Erythroblast (primary cell): ENCODE data around the gene PML.

Experiments
- GATA1 ChIP-seq: IDR thresholded peaks from 2 replicates; pipeline ENCODE4 v1.6.1; 2011; ENCODE audit warnings: low read depth, mild to moderate bottlenecking, control low read depth, low read length, moderate library complexity
- POLR2A ChIP-seq: IDR thresholded peaks from 2 replicates; pipeline ENCODE4 v1.6.1; 2011; ENCODE audit warnings: mild to moderate bottlenecking, low read length

DNA sequence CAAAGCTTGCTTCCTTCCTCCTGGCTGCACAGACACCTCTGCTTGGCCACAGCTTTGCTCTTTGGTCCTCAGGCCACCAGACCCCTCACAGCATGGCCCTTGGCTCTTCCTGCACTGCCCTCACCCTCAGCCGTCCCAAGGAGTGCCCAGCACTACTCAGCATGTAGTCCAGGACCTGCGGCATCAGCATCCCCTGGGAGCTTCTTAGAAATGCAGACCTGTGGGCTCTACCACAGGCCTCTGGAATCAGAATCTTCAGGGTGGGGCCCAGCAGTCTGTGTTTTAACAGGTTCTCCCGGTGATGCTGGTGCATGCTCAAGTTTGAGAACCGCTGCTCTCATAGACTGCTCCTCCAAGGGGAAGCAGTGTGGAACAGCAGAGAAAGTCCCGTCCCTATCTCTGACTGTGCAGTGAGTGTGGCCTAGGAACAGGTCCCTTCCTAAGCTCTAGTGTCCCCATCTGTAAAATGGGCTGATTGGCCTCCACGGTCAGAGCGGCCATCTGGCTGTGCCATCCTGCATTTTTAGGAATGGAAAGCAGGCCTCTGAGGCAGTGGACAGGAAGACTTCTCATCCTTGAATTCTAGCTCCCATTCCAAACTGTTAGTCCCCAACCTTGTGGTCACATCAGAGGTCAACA, 51.2 kb downstream of the PML start:
- TF ChIP-seq POLR2A (no peak), GATA1 (no peak)
